ENCODE data around the gene FBLN5.

DNA sequence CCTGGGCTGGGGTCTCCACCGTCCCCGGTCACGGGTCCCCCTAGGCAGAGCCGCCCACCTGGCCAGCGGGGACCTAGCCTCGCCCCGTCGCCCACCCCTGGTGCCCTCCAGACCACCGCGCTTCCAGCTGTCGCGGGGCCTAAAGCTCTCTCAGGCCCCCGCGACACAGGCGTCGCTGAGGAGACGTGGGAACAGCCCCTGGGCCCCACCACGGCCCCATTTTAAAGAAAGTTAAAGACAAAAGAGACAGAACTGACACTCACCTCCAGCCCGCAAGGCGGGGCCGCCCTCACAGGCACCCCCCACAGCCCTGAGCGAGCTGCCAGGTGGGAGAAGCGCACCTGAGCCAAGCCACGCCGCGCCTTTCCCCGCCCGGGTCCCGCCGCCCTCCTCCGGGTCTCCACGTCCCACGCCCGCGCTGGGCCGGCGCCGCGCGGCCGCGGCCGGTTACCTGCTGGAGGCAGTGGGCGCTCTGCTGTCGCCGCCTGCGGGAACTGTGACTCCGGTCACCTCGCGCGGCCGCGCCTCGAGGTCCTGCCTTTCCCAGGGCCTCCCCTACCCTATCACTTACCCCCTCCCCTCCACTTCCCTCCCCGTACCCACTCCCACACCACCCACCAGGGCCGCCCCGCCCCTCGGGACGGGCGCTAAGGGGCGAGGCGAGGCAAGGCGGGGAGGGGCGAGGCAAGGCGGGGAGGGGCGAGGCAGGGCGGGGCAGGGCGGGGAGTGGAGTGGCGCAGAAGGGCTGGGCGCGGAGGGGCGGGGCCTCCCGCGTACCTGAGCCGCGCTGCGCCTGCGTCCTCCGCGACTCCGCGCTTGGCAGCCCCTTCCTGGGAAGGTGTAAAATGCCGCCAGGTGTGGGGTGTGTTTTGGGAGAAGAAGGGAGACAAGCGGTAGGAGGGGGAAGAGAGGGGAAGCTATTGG, 111.3 kb downstream of the FBLN5 start:
- TF ChIP-seq, protein P1, sequence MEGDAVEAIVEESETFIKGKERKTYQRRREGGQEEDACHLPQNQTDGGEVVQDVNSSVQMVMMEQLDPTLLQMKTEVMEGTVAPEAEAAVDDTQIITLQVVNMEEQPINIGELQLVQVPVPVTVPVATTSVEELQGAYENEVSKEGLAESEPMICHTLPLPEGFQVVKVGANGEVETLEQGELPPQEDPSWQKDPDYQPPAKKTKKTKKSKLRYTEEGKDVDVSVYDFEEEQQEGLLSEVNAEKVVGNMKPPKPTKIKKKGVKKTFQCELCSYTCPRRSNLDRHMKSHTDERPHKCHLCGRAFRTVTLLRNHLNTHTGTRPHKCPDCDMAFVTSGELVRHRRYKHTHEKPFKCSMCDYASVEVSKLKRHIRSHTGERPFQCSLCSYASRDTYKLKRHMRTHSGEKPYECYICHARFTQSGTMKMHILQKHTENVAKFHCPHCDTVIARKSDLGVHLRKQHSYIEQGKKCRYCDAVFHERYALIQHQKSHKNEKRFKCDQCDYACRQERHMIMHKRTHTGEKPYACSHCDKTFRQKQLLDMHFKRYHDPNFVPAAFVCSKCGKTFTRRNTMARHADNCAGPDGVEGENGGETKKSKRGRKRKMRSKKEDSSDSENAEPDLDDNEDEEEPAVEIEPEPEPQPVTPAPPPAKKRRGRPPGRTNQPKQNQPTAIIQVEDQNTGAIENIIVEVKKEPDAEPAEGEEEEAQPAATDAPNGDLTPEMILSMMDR (IDR thresholded peaks at IDR 0.05; ENCODE audit: low read length), result peak; percentile 35; the same call in 1 of the 2 replicates
- no peak for TF ChIP-seq EZH2 (IDR thresholded peaks at IDR 0.05; ENCODE audit: borderline replicate concordance, low read length)

All from OCI-LY1 (cell line).